Epithelial cell of alveolus of lung (primary cell): Measurements from ENCODE around the gene ASIC5. TPM values are rescaled to one million over a fixed set of nuclear protein-coding genes. Genes with fewer than 3 reads are reported as not detected.

Source experiments
- total RNA-seq: library from RNA; depleted of rRNA; stranded (reverse); fragments of >200 nt; gene quantifications from 2 replicates; pipeline ENCODE4 v1.2.1, GENCODE V29; 2015

The ASIC5 gene, protein sequence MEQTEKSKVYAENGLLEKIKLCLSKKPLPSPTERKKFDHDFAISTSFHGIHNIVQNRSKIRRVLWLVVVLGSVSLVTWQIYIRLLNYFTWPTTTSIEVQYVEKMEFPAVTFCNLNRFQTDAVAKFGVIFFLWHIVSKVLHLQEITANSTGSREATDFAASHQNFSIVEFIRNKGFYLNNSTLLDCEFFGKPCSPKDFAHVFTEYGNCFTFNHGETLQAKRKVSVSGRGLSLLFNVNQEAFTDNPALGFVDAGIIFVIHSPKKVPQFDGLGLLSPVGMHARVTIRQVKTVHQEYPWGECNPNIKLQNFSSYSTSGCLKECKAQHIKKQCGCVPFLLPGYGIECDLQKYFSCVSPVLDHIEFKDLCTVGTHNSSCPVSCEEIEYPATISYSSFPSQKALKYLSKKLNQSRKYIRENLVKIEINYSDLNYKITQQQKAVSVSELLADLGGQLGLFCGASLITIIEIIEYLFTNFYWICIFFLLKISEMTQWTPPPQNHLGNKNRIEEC
- not detected in 2 replicates for total RNA-seq

DNA sequence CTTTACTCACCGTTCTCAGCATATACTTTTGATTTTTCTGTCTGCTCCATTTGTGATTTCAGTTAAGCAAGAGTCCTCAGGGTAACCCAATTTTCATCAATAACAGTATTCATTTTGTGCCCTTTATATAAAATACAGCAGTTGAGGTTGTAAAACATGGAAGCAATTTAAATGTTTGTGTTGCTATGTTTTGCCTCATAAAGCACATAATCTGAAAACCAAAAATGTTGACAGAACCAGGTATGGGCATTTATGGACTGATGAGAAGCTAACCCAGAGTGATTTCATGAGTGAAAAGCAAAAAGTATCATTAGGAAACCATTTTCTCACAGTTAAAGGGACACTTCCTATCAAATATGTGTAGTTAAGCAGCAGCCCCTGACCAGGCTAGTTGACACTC, at the start of gene ASIC5:
TSS of gene ASIC5 (minus strand) at position 101 of the 400 bp plus-strand sequence. CDS start at position 50, 51 bp downstream.

DNA sequence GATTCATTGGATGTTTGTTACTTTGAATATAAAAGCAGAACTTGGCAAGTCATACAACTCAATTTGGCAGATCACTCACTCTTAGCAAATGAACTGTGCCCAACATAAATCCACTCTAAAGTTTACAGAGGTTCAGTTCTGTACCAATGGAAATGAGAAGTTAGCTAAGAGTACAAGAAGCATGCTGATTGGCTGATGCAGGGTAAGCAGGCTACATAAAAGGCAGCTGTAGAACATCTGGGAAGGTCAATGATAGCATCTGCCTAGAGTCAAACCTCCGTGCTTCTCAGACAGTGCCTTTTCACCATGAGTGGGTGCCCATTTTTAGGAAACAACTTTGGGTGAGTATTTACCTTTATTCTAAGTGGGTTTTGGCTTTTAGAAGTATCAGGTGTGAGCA, 37.4 kb upstream of the ASIC5 start, which contains the start of gene TDO2:
TSS of gene TDO2 (plus strand) at position 244 of the 400 bp plus-strand sequence. CDS start at position 307, 63 bp downstream.

Other genes with a start within 250 kb of the ASIC5 start
- gene GUCY1A1, start 199.4 kb downstream of the ASIC5 start, total RNA-seq, result 0.39 and 4.2 TPM in 2 replicates
- 8.1 and 20.5 TPM in 2 replicates for gene GUCY1B1, start 107.3 kb downstream of the ASIC5 start, total RNA-seq
- gene TDO2, start 37.4 kb upstream of the ASIC5 start, total RNA-seq, result 0.78 and 1.3 TPM in 2 replicates
- 10.6 and 22.9 TPM in 2 replicates for gene CTSO, start 87.6 kb upstream of the ASIC5 start, total RNA-seq